Chondrocyte (in vitro differentiated cells): Measurements from ENCODE around the gene CENPT. TPM values are rescaled to one million over a fixed set of nuclear protein-coding genes. Genes with fewer than 3 reads are reported as not detected.

Experiments
- DNase-seq: peaks from one replicate; pipeline ENCODE4 v3.0.0; 2021; ENCODE audit warnings: mixed read lengths, low spot score
- H3K27ac Mint-ChIP-seq: one replicate; pipeline ENCODE4 v1.8.0; 2021; ENCODE audit warnings: mild to moderate bottlenecking, moderate library complexity, mixed read lengths; ENCODE audit not compliant: unreplicated experiment
- H3K27me3 Mint-ChIP-seq: 2 replicates; pipeline ENCODE4 v1.8.0; 2021; ENCODE audit warnings: low read depth, mixed read lengths
- H3K36me3 Mint-ChIP-seq: 2 replicates; pipeline ENCODE4 v1.8.0; 2021; ENCODE audit warnings: low read depth, mixed read lengths
- H3K4me1 Mint-ChIP-seq: 2 replicates; pipeline ENCODE4 v1.8.0; 2021; ENCODE audit warnings: low read depth, mild to moderate bottlenecking, mixed read lengths
- H3K4me3 Mint-ChIP-seq: one replicate; pipeline ENCODE4 v1.8.0; 2021; ENCODE audit warnings: mild to moderate bottlenecking, moderate library complexity, mixed read lengths; ENCODE audit not compliant: unreplicated experiment
- H3K9me3 Mint-ChIP-seq: 2 replicates; pipeline ENCODE4 v1.8.0; 2021; ENCODE audit warnings: low read depth, mixed read lengths
- total RNA-seq: library from RNA; stranded (reverse); gene quantifications from 3 replicates; pipeline ENCODE4 v1.2.1, GENCODE V29; 2021
- TF ChIP-seq, protein P1 (sequence below): fragments of 200-600 bp; sonication (generic); IDR thresholded peaks from 2 replicates; pipeline ENCODE4 v1.5.0; 2021; ENCODE audit warnings: antibody characterized with exemption, mild to moderate bottlenecking, moderate library complexity

Gene CENPT
- total RNA-seq, 1 donor from 2014 or later: 50.5 TPM

DNA sequence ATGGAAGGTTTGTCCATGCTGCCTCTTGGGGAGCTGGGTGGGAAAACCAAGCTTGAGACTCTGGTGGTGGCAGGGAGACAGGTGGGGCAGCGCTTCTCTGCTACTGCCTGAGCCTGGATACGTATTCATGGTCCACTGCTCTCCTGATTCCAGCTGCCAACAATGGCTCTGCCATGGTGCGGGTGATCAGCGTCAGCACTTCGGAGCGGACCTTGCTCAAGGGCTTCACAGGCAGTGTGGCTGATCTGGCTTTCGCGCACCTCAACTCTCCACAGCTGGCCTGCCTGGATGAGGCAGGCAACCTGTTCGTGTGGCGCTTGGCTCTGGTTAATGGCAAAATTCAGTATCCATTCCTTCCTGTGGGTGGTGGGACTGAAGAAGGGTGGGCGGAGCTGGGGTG lies 29.6 kb upstream of the CENPT start:
- Mint-ChIP-seq H3K4me3 (no peak overlapping the region), H3K27ac (no peak overlapping the region), H3K4me1 (peaks cover 27% of the 10 kb centered on the region), H3K9me3 (no peaks in the 10 kb centered on the region), H3K36me3 (peaks cover 25% of the 10 kb centered on the region), H3K27me3 (no peaks in the 10 kb centered on the region)
- DNase-seq: no peak
- TF ChIP-seq, protein P1, sequence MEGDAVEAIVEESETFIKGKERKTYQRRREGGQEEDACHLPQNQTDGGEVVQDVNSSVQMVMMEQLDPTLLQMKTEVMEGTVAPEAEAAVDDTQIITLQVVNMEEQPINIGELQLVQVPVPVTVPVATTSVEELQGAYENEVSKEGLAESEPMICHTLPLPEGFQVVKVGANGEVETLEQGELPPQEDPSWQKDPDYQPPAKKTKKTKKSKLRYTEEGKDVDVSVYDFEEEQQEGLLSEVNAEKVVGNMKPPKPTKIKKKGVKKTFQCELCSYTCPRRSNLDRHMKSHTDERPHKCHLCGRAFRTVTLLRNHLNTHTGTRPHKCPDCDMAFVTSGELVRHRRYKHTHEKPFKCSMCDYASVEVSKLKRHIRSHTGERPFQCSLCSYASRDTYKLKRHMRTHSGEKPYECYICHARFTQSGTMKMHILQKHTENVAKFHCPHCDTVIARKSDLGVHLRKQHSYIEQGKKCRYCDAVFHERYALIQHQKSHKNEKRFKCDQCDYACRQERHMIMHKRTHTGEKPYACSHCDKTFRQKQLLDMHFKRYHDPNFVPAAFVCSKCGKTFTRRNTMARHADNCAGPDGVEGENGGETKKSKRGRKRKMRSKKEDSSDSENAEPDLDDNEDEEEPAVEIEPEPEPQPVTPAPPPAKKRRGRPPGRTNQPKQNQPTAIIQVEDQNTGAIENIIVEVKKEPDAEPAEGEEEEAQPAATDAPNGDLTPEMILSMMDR: no peak

DNA sequence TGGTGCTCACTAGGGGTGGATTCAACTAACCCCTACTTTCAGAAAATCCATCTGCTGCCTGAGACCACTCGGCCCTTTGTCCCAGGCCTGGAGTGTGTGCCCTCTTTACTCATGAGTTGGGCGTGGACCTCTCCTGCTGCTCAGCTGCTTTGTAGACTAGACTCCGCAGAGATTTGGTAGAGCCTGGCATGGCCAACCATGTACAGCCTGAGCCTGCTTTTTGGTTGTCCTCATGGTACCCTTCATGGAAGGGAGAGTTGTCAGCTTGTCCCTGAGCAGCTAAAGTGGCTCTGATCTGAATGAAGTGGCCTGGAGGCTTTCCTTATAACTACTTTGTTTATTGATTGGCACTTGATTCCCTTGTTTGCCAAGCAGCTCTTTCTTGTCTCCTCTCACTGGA lies 26.9 kb upstream of the CENPT start:
- Mint-ChIP-seq H3K4me1 (peaks cover 27% of the 10 kb centered on the region), H3K27ac (peak overlapping the region; percentile 94), H3K4me3 (peak overlapping the region; percentile 87), H3K9me3 (no peaks in the 10 kb centered on the region), H3K27me3 (no peaks in the 10 kb centered on the region), H3K36me3 (peaks cover 28% of the 10 kb centered on the region)
- TF ChIP-seq, protein P1: no peak
- DNase-seq: no peak

DNA sequence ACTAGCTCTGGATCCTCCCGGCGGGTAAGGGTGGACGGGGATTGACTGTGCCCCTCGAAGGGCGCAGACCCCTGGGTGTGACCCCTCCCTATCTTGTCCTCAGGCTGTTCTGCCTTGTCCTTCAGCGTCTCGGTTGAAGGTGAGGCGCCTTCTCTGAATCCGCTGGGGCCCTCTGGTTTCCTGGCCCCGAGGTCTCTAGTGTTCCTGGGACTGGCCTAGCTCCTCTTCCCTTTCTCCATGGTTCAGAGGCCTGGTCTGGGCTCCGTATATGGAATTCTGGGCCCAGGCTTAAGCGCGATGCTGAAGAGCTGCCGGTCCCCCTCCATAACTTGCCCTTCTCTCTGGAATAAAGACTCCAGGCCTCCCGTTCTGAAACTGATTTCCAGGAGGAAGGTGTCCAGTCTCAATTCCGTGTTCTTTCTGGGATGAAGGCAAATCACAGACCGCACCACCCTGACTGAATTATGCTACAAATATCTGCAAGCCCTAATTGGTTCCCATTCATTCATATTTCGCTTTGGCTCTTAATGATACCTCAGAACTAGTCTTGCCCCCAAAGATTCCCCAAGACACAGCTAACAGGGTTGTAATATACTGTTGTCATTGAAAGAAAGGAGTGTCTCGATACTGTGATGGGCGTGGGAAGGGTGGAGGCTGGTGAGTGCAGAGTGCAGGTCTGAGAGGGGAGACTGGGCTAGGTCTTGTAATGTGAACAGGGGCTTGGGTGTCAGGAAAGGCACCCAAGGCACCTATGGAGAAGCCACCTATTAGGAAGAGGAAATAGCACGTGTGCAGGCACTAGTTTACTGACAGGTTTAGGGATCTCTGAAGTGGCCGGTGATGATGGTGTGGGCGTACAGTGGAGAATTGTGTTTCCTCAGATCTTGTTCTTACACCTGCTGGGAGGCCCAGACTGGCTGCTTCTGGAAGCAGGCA lies 26.2 kb upstream of the CENPT start:
- no peak for DNase-seq
- peak overlapping the region; percentile 94 for H3K27ac Mint-ChIP-seq
- no peaks in the 10 kb centered on the region for H3K9me3 Mint-ChIP-seq
- H3K27me3 Mint-ChIP-seq: no peaks in the 10 kb centered on the region
- TF ChIP-seq, protein P1: no peak
- H3K36me3 Mint-ChIP-seq: peaks cover 23% of the 10 kb centered on the region
- H3K4me1 Mint-ChIP-seq: peaks cover 27% of the 10 kb centered on the region
- peak overlapping the region; percentile 87 for H3K4me3 Mint-ChIP-seq

DNA sequence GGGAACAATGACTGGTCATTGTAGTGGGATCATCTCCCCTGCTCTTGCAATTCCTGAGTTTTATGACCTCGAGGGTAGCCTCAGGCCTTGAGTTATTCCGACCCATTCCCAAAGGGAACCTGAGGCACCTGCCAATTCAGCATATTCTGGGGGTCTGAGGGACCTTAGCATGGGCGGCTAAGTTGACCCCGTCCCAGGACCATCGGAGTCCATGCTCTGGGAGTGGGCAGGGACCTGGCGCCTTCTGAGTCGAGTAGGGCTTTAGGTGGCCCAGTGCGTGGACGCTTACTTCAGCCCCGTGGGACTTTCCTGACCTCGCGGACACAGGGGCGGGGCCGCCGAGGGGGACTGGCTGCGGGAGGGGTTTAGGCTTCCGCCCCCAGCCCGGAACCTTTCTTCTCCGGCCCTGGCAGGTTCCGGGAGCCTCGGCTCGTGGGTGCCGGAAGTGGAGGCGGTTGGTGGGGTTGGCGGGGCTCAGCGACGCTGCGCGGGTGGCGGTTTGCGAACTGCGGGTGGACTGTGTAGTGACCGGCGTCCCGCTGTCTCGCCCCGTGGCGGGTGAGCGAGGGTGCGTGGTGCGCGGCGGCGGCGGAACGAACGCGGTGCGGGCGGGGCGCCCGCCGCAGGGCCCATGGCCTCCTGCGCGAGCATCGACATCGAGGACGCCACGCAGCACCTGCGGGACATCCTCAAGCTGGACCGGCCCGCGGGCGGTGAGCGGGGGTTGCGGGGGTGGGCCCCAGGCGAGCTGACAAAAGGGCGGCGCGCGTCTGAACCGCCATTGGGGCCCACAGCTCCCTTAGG lies 25.3 kb upstream of the CENPT start, which contains the start of gene EDC4:
EDC4 (plus strand) TSS at position 422 of the 804 bp plus-strand sequence; CDS start at position 632, 210 bp downstream.
- TF ChIP-seq, protein P1: no peak
- Mint-ChIP-seq H3K4me3 (peak within 1 kb of the TSS; percentile 87), H3K4me1 (peaks cover 27% of the 10 kb centered on the region), H3K9me3 (no peaks in the 10 kb centered on the region), H3K27ac (peak within 1 kb of the TSS; percentile 94), H3K27me3 (no peaks in the 10 kb centered on the region), H3K36me3 (peaks cover 24% of the 10 kb centered on the region)
- peak; percentile 93 for DNase-seq

DNA sequence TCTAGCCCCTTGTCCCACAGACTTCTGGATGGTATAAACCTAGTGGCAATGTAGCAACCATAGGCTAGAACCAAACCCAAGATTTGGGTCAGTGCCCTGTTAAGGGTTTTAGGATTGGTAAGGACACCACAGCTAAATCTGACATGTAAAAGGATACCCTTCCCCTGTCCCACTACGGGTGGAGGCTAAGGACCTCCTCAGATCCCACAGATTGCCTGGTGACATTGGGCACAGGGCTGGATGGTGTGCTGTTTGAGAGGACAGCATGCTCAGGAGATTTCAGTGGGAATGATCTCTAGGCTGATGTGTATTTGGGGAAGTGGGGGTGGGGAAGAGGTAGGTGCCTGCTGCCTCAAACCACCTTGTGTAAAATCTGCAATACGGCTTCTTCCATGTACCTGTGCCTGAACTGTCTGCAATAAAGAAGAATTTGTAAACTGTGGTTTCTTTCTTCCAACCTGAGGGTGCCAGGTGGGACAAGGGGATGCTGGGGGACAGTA lies 24.7 kb upstream of the CENPT start:
- Mint-ChIP-seq H3K4me1 (peaks cover 27% of the 10 kb centered on the region), H3K4me3 (peak overlapping the region; percentile 87), H3K27ac (peak overlapping the region; percentile 77), H3K36me3 (peaks cover 21% of the 10 kb centered on the region), H3K27me3 (no peaks in the 10 kb centered on the region), H3K9me3 (no peaks in the 10 kb centered on the region)
- TF ChIP-seq, protein P1: no peak
- DNase-seq: no peak
